WTC11 (cell line): ENCODE results near the gene CHST11. TPM values are rescaled to one million over a fixed set of nuclear protein-coding genes. Genes with fewer than 3 reads are reported as not detected.
"Not testable (repeated sequence)": the region's sequence is repeated elsewhere in the genome, so short reads cannot be mapped to it uniquely, and the experiment has no call there.

Experiments used
- ATAC-seq: fragments of 200-7000 bp; cut with Tn5 transposase; 2 replicates; pipeline ENCODE4 v1.10.0; 2021; ENCODE audit warnings: mild to moderate bottlenecking, moderate library complexity
- CTCF ChIA-PET: fragments of 300-600 bp; sonication (Branson Sonifier 250); formaldehyde crosslinking; loops from one replicate; lab custom pipeline; 2021; ENCODE audit warnings: antibody characterized with exemption; lab: Charles Lee
- POLR2A ChIA-PET: fragments of 350-600 bp; sonication (Branson Sonifier 250); formaldehyde crosslinking; loops from one replicate; lab custom pipeline; 2021; ENCODE audit warnings: antibody characterized with exemption; lab: Charles Lee
- DNase-seq: peaks from one replicate; pipeline ENCODE4 v3.0.0; 2021; ENCODE audit warnings: low spot score
- H3K27ac Mint-ChIP-seq: 2 replicates; pipeline ENCODE4 v1.8.0; 2021; ENCODE audit warnings: mixed read lengths
- H3K27me3 Mint-ChIP-seq: 2 replicates; pipeline ENCODE4 v1.8.0; 2021; ENCODE audit warnings: low read depth, mild to moderate bottlenecking, moderate library complexity, mixed read lengths
- H3K36me3 Mint-ChIP-seq: 2 replicates; pipeline ENCODE4 v1.8.0; 2021; ENCODE audit warnings: mixed read lengths
- H3K4me1 Mint-ChIP-seq: 2 replicates; pipeline ENCODE4 v1.8.0; 2022; ENCODE audit warnings: mixed read lengths
- H3K4me3 Mint-ChIP-seq: 2 replicates; pipeline ENCODE4 v1.8.0; 2021; ENCODE audit warnings: mild to moderate bottlenecking, moderate library complexity, mixed read lengths
- H3K9me3 Mint-ChIP-seq: 2 replicates; pipeline ENCODE4 v1.8.0; 2021; ENCODE audit warnings: mixed read lengths
- ATF1 ChIP-seq: sonication (generic); formaldehyde crosslinking; IDR thresholded peaks from 2 replicates; pipeline ENCODE4 v1.8.1; 2023; ENCODE audit warnings: mild to moderate bottlenecking, moderate library complexity, missing genetic modification reagents
- CREB1 ChIP-seq: sonication (generic); formaldehyde crosslinking; IDR thresholded peaks from 2 replicates; pipeline ENCODE4 v1.8.0; 2023; ENCODE audit warnings: mild to moderate bottlenecking, missing genetic modification reagents
- CREM ChIP-seq: sonication (generic); formaldehyde crosslinking; IDR thresholded peaks from 2 replicates; pipeline ENCODE4 v1.8.1; 2022; ENCODE audit warnings: mild to moderate bottlenecking, missing genetic modification reagents, moderate library complexity
- E2F1 ChIP-seq: sonication (generic); formaldehyde crosslinking; IDR thresholded peaks from 2 replicates; pipeline ENCODE4 v1.8.0; 2022; ENCODE audit warnings: mild to moderate bottlenecking, missing genetic modification reagents
- ETV6 ChIP-seq: sonication (generic); formaldehyde crosslinking; IDR thresholded peaks from 2 replicates; pipeline ENCODE4 v1.8.1; 2022; ENCODE audit warnings: mild to moderate bottlenecking, missing genetic modification reagents
- GRHL2 ChIP-seq: fragments of 250-450 bp; sonication (Bioruptor Pico); IDR thresholded peaks from 2 replicates; pipeline ENCODE4 v1.8.0; 2022; ENCODE audit warnings: mild to moderate bottlenecking, moderate library complexity; ENCODE audit not compliant: insufficient replicate concordance, severe bottlenecking
- HMGXB4 ChIP-seq: sonication (generic); formaldehyde crosslinking; IDR thresholded peaks from 2 replicates; pipeline ENCODE4 v1.8.1; 2023; ENCODE audit warnings: mild to moderate bottlenecking, moderate library complexity, missing genetic modification reagents
- MLX ChIP-seq: sonication (generic); formaldehyde crosslinking; IDR thresholded peaks from 2 replicates; pipeline ENCODE4 v1.8.1; 2023; ENCODE audit warnings: mild to moderate bottlenecking, missing genetic modification reagents, moderate library complexity
- MYBL2 ChIP-seq: sonication (generic); formaldehyde crosslinking; IDR thresholded peaks from 2 replicates; pipeline ENCODE4 v1.8.1; 2023; ENCODE audit warnings: mild to moderate bottlenecking, moderate library complexity, missing genetic modification reagents
- SMAD3 ChIP-seq: sonication (generic); formaldehyde crosslinking; IDR thresholded peaks from 2 replicates; pipeline ENCODE4 v1.8.0; 2022; ENCODE audit warnings: missing genetic modification reagents, mild to moderate bottlenecking, borderline replicate concordance
- TCF7 ChIP-seq: sonication (generic); formaldehyde crosslinking; IDR thresholded peaks from 2 replicates; pipeline ENCODE4 v1.8.0; 2022; ENCODE audit warnings: mild to moderate bottlenecking, low read depth, missing genetic modification reagents, moderate library complexity
- TEAD1 ChIP-seq: sonication (generic); formaldehyde crosslinking; IDR thresholded peaks from 2 replicates; pipeline ENCODE4 v1.8.0; 2022; ENCODE audit warnings: mild to moderate bottlenecking, missing genetic modification reagents
- TEAD4 ChIP-seq: sonication (generic); formaldehyde crosslinking; IDR thresholded peaks from 2 replicates; pipeline ENCODE4 v1.8.0; 2022; ENCODE audit warnings: mild to moderate bottlenecking, missing genetic modification reagents
- ZNF416 ChIP-seq: fragments of 250-450 bp; sonication (Bioruptor Pico); IDR thresholded peaks from 2 replicates; pipeline ENCODE4 v1.9.0; 2021; ENCODE audit warnings: mild to moderate bottlenecking, inconsistent platforms
- ZNF423 ChIP-seq: fragments of 250-450 bp; sonication (Bioruptor Pico); IDR thresholded peaks from 2 replicates; pipeline ENCODE4 v2.1.2; 2022; ENCODE audit warnings: mild to moderate bottlenecking, moderate library complexity
- ZNF671 ChIP-seq: fragments of 250-450 bp; sonication (Bioruptor Pico); IDR thresholded peaks from 2 replicates; pipeline ENCODE4 v1.8.0; 2021; ENCODE audit warnings: mild to moderate bottlenecking
- total RNA-seq: library from RNA; stranded (reverse); gene quantifications from 3 replicates; pipeline ENCODE4 v1.2.3, GENCODE V29; 2021

The CHST11 gene
- total RNA-seq, 1 experiment from 2014 or later: 24.2 TPM

GRCh38 chr12:104522985-104523722 is 66.4 kb downstream of the CHST11 start (continued):
- no peak for TF ChIP-seq MYBL2 (CRISPR knock-in tag)

- Mint-ChIP-seq H3K27me3 (no peaks in the 10 kb centered on the region), H3K4me3 (no peak overlapping the region), H3K27ac (0 out of 2 replicates have a peak overlapping the region, but pooled peaks have one; percentile 72), H3K4me1 (peaks cover 87% of the 10 kb centered on the region), H3K9me3 (peaks cover 8% of the 10 kb centered on the region), H3K36me3 (peaks cover 4% of the 10 kb centered on the region)
- TF ChIP-seq CREB1 (CRISPR knock-in tag): no peak
- no peak for TF ChIP-seq ATF1
- TF ChIP-seq GRHL2: no peak
- TF ChIP-seq TEAD1 (CRISPR knock-in tag): no peak
- CTCF ChIA-PET: interaction anchor here (0.7 kb wide), 3 partner anchors 10 to 131 kb away, joined by 3 to 4 read pairs (median 4); no protein-coding TSS in a partner anchor
- ATAC-seq (no peak), DNase-seq (no peak)
- POLR2A ChIA-PET: no interaction called here
Measured at GRCh38 chr12:104524034-104524832, 67.5 kb downstream of the CHST11 start.

GRCh38 chr12:104526320-104526719 is 69.6 kb downstream of the CHST11 start:
- peaks cover 71% of the 10 kb centered on the region for H3K4me1 Mint-ChIP-seq
- H3K36me3 Mint-ChIP-seq: peaks cover 9% of the 10 kb centered on the region
- ATAC-seq: peak; percentile 86
- CTCF ChIA-PET: interaction anchor here (1.4 to 3.3 kb wide), 3 partner anchors 145 to 264 kb away, joined by 3 to 14 read pairs (median 4); no protein-coding TSS in a partner anchor
- TF ChIP-seq ZNF423 (peak; percentile 92), ETV6 (CRISPR knock-in tag) (peak; percentile 56; the same call in 1 of the 2 replicates), CREM (no peak)
- no peaks in the 10 kb centered on the region for H3K27me3 Mint-ChIP-seq
- H3K4me3 Mint-ChIP-seq: no peak overlapping the region
- DNase-seq: peak; percentile 59
- H3K27ac Mint-ChIP-seq: no peak overlapping the region
- POLR2A ChIA-PET: no interaction called here
- peaks cover 13% of the 10 kb centered on the region for H3K9me3 Mint-ChIP-seq

- no peaks in the 10 kb centered on the region for H3K27me3 Mint-ChIP-seq
- H3K9me3 Mint-ChIP-seq: peaks cover 13% of the 10 kb centered on the region
- peak; percentile 35 for ATAC-seq
- no peak for TF ChIP-seq SMAD3 (CRISPR knock-in tag)
- TF ChIP-seq, all 79 proteins: peak for 0
- DNase-seq: no peak
- H3K27ac Mint-ChIP-seq: no peak overlapping the region
- H3K4me3 Mint-ChIP-seq: no peak overlapping the region
- ChIA-PET POLR2A (no interaction called here), CTCF (interaction anchor here (1.4 to 3.3 kb wide), 2 partner anchors 145 to 263 kb away, joined by 3 to 14 read pairs; no protein-coding TSS in a partner anchor)
- peaks cover 66% of the 10 kb centered on the region for H3K4me1 Mint-ChIP-seq
- H3K36me3 Mint-ChIP-seq: peaks cover 9% of the 10 kb centered on the region
Measured at GRCh38 chr12:104526751-104527150, 70.0 kb downstream of the CHST11 start.

- CTCF ChIA-PET: interaction anchor here (1.4 to 3.3 kb wide), 2 partner anchors 146 to 262 kb away, joined by 3 to 14 read pairs; no protein-coding TSS in a partner anchor
- POLR2A ChIA-PET, H3K27me3 Mint-ChIP-seq, DNase-seq, ATAC-seq, H3K4me3 Mint-ChIP-seq, H3K27ac Mint-ChIP-seq, H3K36me3 Mint-ChIP-seq: not testable (repeated sequence)
- peaks cover 65% of the 10 kb centered on the region for H3K4me1 Mint-ChIP-seq
- H3K9me3 Mint-ChIP-seq: peaks cover 13% of the 10 kb centered on the region
Measured at GRCh38 chr12:104527653-104528052, 70.9 kb downstream of the CHST11 start.

GRCh38 chr12:104529130-104529874 is 72.6 kb downstream of the CHST11 start:
- Mint-ChIP-seq H3K36me3 (peaks cover 9% of the 10 kb centered on the region), H3K9me3 (peaks cover 13% of the 10 kb centered on the region), H3K4me3 (no peak overlapping the region), H3K4me1 (peaks cover 59% of the 10 kb centered on the region), H3K27ac (no peak overlapping the region), H3K27me3 (no peaks in the 10 kb centered on the region)
- DNase-seq (no peak), ATAC-seq (no peak)
- POLR2A ChIA-PET: no interaction called here
- CTCF ChIA-PET: interaction anchor here (3.3 kb wide), 1 partner anchor 148 kb away, joined by 14 read pairs; no protein-coding TSS in a partner anchor
- no peak for TF ChIP-seq TEAD4 (CRISPR knock-in tag)
- TF ChIP-seq HMGXB4 (CRISPR knock-in tag): no peak
- TF ChIP-seq ZNF671: no peak
- no peak for TF ChIP-seq TCF7 (CRISPR knock-in tag)
- no peak for TF ChIP-seq E2F1 (CRISPR knock-in tag)
- no peak for TF ChIP-seq MLX
- no peak for TF ChIP-seq ZNF416 (CRISPR knock-in tag)
